K562 (cell line): ENCODE data around the gene NFXL1.
A peak's percentile ranks its signal among the peaks of the same experiment; 100 is the strongest.

Experiments used
- CBX8 ChIP-seq: fragments of 200-600 bp; sonication (generic); IDR thresholded peaks from 2 replicates; pipeline ENCODE4 v1.6.1; 2012; ENCODE audit warnings: borderline replicate concordance, mixed run types, low read depth, mild to moderate bottlenecking, moderate library complexity, mixed read lengths, low read length, control low read depth, inconsistent platforms; ENCODE audit not compliant: poor library complexity, severe bottlenecking; ENCODE audit errors: extremely low read depth
- ELF4 ChIP-seq: fragments of 450-650 bp; formaldehyde crosslinking; IDR thresholded peaks from 2 replicates; pipeline ENCODE4 v1.4.0; 2022; ENCODE audit warnings: missing genetic modification characterization
- EP400 ChIP-seq: fragments of 450-650 bp; IDR thresholded peaks from 2 replicates; pipeline ENCODE4 v1.6.1; 2017; ENCODE audit warnings: antibody characterized with exemption, mild to moderate bottlenecking, moderate library complexity
- HDAC2 ChIP-seq: fragments of 450-650 bp; IDR thresholded peaks from 2 replicates; pipeline ENCODE4 v1.6.1; 2016; ENCODE audit warnings: mild to moderate bottlenecking
- IFI16 ChIP-seq: fragments of 250-450 bp; sonication (Bioruptor Pico); IDR thresholded peaks from 2 replicates; pipeline ENCODE4 v2.1.2; 2022; ENCODE audit warnings: mild to moderate bottlenecking, inconsistent platforms
- NFYB ChIP-seq: IDR thresholded peaks from 2 replicates; pipeline ENCODE4 v1.6.1; 2011; ENCODE audit warnings: mild to moderate bottlenecking, moderate library complexity; ENCODE audit not compliant: insufficient read length; ENCODE audit errors: extremely low read depth
- RNF2 ChIP-seq: sonication (generic); IDR thresholded peaks from 2 replicates; pipeline ENCODE4 v1.6.1; 2016
- SAP30 ChIP-seq: fragments of 200-600 bp; sonication (generic); IDR thresholded peaks from 2 replicates; pipeline ENCODE4 v1.6.1; 2012; ENCODE audit warnings: borderline replicate concordance, low read depth, mild to moderate bottlenecking, moderate library complexity, low read length, control low read depth, inconsistent platforms; ENCODE audit not compliant: insufficient read depth, poor library complexity, severe bottlenecking
- SMAD1 ChIP-seq: fragments of 150-350 bp; IDR thresholded peaks from 2 replicates; pipeline ENCODE4 v1.6.1; 2014; ENCODE audit warnings: low read length, low read depth; ENCODE audit not compliant: partially characterized antibody
- ZFX ChIP-seq: sonication (generic); formaldehyde crosslinking; IDR thresholded peaks from 2 replicates; pipeline ENCODE4 v1.8.0; 2022; ENCODE audit warnings: mild to moderate bottlenecking, missing genetic modification reagents, moderate library complexity
- ZNF311 ChIP-seq: fragments of 250-450 bp; sonication (Bioruptor Pico); IDR thresholded peaks from 2 replicates; pipeline ENCODE4 v1.4.0; 2020; ENCODE audit warnings: mild to moderate bottlenecking, moderate library complexity
- ZNF644 ChIP-seq: fragments of 200-800 bp; sonication (Bioruptor generic); IDR thresholded peaks from 2 replicates; pipeline ENCODE4 v1.6.1; 2016; ENCODE audit warnings: low read depth, missing genetic modification characterization, missing compliant biosample characterization
- TF ChIP-seq, protein P1 (sequence below), 3 experiments: IDR thresholded peaks in 2 of 3; conservative IDR thresholded peaks in 1 of 3; 2 replicates each; pipeline ENCODE4 v1.5.1; 2011 to 2012; ENCODE audit warnings: low read length in 3 of 3, mild to moderate bottlenecking in 3 of 3, control low read depth in 2 of 3, improper control_type of control experiment in 1 of 3, inconsistent platforms in 1 of 3, low read depth in 1 of 3, mixed read lengths in 1 of 3, moderate library complexity in 1 of 3; ENCODE audit not compliant: insufficient read depth in 2 of 3
- TF ChIP-seq, protein P2 (sequence below): sonication (generic); formaldehyde crosslinking; IDR thresholded peaks from 2 replicates; pipeline ENCODE4 v1.9.0; 2022; ENCODE audit warnings: mild to moderate bottlenecking, missing genetic modification reagents

DNA sequence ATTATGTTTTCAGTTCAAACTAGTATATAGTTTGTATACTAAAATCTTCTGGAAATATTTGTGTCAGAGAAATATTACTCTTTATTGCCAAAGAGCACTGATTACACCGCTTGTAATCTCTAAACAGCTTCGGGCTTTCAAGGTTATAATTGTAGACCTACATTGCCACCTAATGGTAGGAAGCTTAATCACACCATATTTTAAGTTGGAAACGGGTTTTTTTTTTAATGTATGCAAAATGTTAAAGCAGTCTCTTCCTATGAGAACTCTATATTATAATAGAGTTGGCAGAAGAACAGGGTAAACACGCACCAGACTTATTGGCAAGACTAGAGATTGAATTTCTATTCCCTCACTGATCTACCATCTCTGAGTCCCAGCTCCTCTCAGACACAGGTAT is 19.5 kb upstream of the NFXL1 start:
- TF ChIP-seq ZNF311 (CRISPR knock-in tag) (no peak), NFYB (no peak), IFI16 (no peak), SMAD1 (no peak), CBX8 (no peak), RNF2 (no peak), ZFX (CRISPR knock-in tag) (no peak), ELF4 (CRISPR knock-in tag) (no peak), HDAC2 (no peak), EP400 (no peak), ZNF644 (no peak), SAP30 (no peak)
- TF ChIP-seq, protein P1, sequence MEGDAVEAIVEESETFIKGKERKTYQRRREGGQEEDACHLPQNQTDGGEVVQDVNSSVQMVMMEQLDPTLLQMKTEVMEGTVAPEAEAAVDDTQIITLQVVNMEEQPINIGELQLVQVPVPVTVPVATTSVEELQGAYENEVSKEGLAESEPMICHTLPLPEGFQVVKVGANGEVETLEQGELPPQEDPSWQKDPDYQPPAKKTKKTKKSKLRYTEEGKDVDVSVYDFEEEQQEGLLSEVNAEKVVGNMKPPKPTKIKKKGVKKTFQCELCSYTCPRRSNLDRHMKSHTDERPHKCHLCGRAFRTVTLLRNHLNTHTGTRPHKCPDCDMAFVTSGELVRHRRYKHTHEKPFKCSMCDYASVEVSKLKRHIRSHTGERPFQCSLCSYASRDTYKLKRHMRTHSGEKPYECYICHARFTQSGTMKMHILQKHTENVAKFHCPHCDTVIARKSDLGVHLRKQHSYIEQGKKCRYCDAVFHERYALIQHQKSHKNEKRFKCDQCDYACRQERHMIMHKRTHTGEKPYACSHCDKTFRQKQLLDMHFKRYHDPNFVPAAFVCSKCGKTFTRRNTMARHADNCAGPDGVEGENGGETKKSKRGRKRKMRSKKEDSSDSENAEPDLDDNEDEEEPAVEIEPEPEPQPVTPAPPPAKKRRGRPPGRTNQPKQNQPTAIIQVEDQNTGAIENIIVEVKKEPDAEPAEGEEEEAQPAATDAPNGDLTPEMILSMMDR (IDR thresholded peaks at IDR 0.05 in 2 of 3, conservative IDR thresholded peaks at IDR 0.05 in 1 of 3; ENCODE audit: insufficient read depth in 2 of 3, low read depth in 1 of 3, low read length in 3 of 3) = peak; percentile 50 to 85 (median 51); a peak in 5 of 6 replicates
- TF ChIP-seq, protein P2, sequence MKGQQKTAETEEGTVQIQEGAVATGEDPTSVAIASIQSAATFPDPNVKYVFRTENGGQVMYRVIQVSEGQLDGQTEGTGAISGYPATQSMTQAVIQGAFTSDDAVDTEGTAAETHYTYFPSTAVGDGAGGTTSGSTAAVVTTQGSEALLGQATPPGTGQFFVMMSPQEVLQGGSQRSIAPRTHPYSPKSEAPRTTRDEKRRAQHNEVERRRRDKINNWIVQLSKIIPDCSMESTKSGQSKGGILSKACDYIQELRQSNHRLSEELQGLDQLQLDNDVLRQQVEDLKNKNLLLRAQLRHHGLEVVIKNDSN = no peak
